Epithelial cell of esophagus (primary cell): ENCODE data around the gene TSC22D2.
"Not testable (repeated sequence)": the region's sequence is repeated elsewhere in the genome, so short reads cannot be mapped to it uniquely, and the experiment has no call there.

ENCODE experiments used
- DNase-seq: peaks from one replicate; pipeline ENCODE4 v3.0.0; 2010; ENCODE audit warnings: low read depth
- H3K4me3 ChIP-seq: 2 replicates; pipeline ENCODE4 v1.5.1; 2011; ENCODE audit warnings: mild to moderate bottlenecking, low read length, control low read depth
- TF ChIP-seq, protein P1 (sequence below): IDR thresholded peaks from 2 replicates; pipeline ENCODE4 v1.5.1; 2011; ENCODE audit warnings: low read depth, mild to moderate bottlenecking, low read length, control low read depth, inconsistent platforms; ENCODE audit not compliant: insufficient read depth; ENCODE audit errors: missing control alignments

Gene TSC22D2

DNA sequence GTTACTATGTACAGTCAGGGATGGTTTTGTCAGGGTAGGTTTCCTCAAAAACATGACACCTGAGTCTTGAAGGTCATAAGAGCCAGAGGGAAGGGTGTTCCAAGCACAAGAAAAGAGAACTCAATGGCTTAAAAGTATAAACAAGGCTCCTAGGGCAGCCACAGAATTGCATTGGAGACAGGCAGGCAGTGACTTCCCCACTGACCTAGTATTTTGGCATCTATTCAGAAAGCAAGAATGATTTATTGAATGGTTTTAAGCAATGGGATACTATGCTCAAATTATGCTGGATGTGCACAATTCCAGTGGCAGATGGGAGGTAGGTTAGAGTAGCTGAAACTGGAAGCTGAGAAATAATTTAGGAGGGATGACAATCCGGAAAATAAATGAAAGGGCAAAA, 54.0 kb downstream of the TSC22D2 start:
- H3K4me3 ChIP-seq: no peak overlapping the region
- DNase-seq: no peak
- TF ChIP-seq, protein P1, sequence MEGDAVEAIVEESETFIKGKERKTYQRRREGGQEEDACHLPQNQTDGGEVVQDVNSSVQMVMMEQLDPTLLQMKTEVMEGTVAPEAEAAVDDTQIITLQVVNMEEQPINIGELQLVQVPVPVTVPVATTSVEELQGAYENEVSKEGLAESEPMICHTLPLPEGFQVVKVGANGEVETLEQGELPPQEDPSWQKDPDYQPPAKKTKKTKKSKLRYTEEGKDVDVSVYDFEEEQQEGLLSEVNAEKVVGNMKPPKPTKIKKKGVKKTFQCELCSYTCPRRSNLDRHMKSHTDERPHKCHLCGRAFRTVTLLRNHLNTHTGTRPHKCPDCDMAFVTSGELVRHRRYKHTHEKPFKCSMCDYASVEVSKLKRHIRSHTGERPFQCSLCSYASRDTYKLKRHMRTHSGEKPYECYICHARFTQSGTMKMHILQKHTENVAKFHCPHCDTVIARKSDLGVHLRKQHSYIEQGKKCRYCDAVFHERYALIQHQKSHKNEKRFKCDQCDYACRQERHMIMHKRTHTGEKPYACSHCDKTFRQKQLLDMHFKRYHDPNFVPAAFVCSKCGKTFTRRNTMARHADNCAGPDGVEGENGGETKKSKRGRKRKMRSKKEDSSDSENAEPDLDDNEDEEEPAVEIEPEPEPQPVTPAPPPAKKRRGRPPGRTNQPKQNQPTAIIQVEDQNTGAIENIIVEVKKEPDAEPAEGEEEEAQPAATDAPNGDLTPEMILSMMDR: no peak

DNA sequence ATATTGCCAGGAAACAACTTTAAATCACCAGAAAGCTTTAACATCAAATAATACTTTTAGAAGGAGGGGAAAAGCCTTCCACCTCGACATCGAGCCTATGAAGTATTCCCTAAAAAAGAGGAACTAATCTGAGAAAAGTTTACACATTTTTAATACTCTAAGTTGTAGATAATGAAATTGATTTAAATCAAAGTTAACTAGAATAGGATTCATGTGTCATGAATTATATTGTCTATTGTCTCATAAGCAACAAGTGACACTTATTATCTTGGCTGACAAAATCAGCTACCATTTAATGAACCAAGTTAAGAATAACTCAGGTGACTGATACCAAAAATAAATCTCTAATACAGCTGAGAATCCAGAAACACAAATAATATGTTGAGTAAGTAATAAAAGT, 56.6 kb downstream of the TSC22D2 start:
- TF ChIP-seq, protein P1: no peak
- no peak for DNase-seq
- no peak overlapping the region for H3K4me3 ChIP-seq

DNA sequence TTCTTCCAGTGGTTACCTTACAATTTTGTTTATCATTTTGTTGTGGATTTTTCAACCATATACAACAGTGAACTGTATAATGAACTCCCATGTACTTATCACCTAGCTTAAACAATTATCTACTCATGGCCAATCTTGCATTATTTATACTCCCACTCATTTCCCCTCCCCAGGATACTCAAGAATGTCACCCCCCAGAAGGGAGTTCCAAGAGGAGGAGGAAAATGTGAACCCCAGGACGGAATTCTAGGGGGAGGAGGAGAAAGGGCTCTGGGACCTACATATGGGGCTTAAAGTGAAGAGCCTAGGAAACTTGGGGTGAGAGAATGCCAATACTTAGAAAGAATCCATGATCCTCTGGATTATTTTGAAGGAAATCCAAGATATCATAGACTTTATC, 59.3 kb downstream of the TSC22D2 start:
- TF ChIP-seq, protein P1: no peak
- DNase-seq: no peak
- H3K4me3 ChIP-seq: no peak overlapping the region

DNA sequence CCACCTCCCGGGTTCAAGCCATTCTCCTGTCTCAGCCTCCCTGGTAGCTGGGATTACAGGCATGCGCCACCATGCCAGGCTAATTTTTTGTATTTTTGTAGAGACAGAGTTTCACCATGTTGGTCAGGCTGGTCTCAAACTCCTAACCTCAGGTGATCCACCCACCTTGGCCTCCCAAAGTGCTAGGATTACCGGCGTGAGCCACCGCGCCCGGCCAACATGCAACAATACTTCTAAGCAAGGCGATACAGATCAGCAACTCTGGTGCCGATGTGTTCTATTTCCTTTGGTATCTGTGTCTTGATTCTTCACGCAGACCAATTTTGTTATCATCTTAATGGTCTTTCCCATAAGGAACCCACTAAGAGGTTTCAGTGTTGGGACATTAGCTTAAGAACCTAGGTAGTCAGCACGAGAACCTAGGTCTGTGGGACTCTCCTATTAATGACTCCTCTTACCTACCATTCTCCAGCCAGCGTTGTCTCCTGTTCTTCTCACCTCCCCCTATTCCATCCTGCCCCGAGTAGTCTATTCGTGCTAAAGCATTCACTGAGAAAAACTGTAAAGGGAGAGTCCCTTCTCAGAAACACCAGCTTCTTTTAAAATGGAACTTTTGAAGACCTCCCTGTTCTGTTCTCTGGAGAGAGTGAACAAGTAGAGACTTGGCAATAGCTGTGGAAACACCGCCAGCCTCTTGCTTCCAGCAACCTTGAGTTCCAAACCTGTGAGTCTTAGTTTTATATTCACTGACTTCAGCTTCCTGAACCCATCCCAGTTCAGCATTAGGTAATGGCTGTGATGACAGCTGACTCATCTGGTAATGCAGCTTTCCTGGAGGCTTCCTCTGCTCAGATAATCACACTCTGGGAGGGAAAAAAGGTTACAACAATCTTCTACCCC, 61.2 kb downstream of the TSC22D2 start:
- TF ChIP-seq, protein P1: no peak
- peak overlapping the region; percentile 24 for H3K4me3 ChIP-seq
- DNase-seq: peak; percentile 99

DNA sequence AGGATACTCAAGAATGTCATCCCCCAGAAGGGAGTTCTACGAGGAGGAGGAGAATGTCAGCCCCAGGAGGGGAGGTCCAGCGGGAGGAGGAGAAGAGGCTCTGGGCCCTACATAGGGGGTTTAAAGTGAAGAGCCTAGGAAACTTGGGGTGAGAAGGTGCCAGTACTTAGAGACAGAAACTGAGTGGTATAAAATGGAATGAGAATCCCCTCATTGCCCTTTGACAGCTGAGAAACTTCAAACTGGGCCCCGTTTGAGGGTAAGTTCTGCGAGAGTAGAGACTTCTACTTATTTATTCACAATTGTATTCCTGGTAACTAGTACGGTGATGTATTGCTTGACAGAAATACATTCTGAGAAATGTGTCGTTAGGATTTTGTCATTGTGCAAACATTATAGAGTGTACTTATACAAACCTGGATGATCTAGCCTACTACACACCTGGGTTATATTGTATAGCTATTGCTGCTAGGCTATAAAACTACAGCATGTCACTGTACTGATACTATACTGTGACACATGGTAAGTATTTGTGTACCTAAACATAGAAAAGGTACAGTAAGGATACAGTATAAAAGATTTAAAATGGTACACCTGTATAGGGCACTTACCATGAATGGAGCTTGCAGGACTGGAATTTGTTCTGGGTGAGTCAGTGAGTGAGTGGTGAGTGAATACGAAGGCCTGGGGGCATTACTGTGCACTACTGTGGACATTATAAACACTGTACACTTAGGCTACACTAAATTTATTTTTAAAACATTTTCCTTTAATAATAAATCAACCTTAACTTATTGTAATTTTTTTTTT, 62.0 kb downstream of the TSC22D2 start:
- TF ChIP-seq, protein P1: no peak
- H3K4me3 ChIP-seq: peak overlapping the region; percentile 24
- peak; percentile 97 for DNase-seq

DNA sequence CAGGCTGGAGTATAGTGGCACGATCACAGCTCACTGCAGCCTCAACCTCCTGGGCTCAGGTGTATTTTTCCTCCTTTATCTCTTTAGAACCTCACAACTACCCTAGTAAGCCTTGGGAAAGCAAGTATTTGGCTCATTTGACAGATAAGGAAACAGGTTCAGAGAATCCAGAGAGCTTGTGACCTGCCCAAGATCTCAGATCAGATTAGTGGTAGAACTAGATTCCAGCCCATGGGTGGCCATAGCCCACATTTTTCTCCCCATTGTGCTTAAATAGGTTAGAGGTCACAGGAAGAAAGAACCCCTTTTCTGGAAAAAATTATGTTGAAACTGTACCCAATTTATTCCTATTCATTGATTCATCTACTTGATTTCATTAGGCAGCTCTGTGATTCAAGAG, 64.3 kb downstream of the TSC22D2 start:
- DNase-seq: peak; percentile 27
- TF ChIP-seq, protein P1: no peak
- H3K4me3 ChIP-seq: no peak overlapping the region

DNA sequence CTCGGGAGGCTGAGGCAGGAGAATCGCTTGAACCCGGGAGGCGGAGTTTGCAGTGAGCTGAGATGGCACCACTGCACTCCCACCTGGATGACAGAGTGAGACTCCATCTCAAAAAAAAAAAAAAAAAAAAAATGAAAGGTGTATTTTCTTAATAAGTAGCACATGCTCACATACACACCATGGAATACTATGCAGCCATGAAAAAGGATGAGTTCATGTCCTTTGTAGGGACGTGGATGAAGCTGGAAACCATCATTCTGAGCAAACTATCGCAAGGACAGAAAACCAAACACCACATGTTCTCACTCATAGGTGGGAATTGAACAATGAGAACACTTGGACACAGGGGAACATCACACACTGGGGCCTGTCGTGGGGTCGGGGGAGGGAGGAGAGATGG, 65.1 kb downstream of the TSC22D2 start:
- not testable (repeated sequence) for DNase-seq, H3K4me3 ChIP-seq
